Sigmoid colon (tissue), 7 donors: ENCODE measurements around the gene ARVCF. TPM values are rescaled to one million over a fixed set of nuclear protein-coding genes. Genes with fewer than 3 reads are reported as not detected.

Source experiments
- DNase-seq: peaks from one replicate; pipeline ENCODE4 v3.0.0-alpha.2; 2019
- H3K27ac ChIP-seq, 4 donors: fragments of 200-600 bp; sonication (generic); one replicate each; pipeline ENCODE4 v1.5.1; 2016 to 2019; ENCODE audit warnings: mild to moderate bottlenecking in 1 of 4
- H3K27me3 ChIP-seq, 3 donors: fragments of 200-600 bp; sonication (generic); one replicate each; pipeline ENCODE4 v1.5.1; 2019; ENCODE audit warnings: mild to moderate bottlenecking in 1 of 3
- H3K36me3 ChIP-seq, 4 donors: fragments of 200-600 bp; sonication (generic); one replicate each; pipeline ENCODE4 v1.5.1; 2016 to 2019
- H3K4me1 ChIP-seq, 4 donors: fragments of 200-600 bp; sonication (generic); one replicate each; pipeline ENCODE4 v1.5.1; 2017 to 2019
- H3K4me3 ChIP-seq, 4 donors: fragments of 200-600 bp; sonication (generic); one replicate each; pipeline ENCODE4 v1.5.1; 2017 to 2019; ENCODE audit warnings: mild to moderate bottlenecking in 2 of 4, moderate library complexity in 1 of 4
- H3K9me3 ChIP-seq, 4 donors: fragments of 200-600 bp in 3 of 4; sonication (generic) in 3 of 4; one replicate each; pipeline versions ENCODE4 v1.5.1 to v1.6.1; 2013 to 2019
- EP300 ChIP-seq, 4 donors: sonication (generic); formaldehyde crosslinking; IDR thresholded peaks; one replicate each; pipeline ENCODE4 v1.6.1; 2017; ENCODE audit warnings: antibody characterized with exemption in 4 of 4
- POLR2A ChIP-seq, 2 donors: fragments of 450-650 bp; IDR thresholded peaks; one replicate each; pipeline ENCODE4 v1.6.1; 2016; ENCODE audit warnings: antibody characterized with exemption in 2 of 2, mild to moderate bottlenecking in 2 of 2, moderate library complexity in 2 of 2
- POLR2AphosphoS5 ChIP-seq, 4 donors: sonication (generic); formaldehyde crosslinking; IDR thresholded peaks; one replicate each; pipeline ENCODE4 v1.6.1; 2017; ENCODE audit warnings: antibody characterized with exemption in 4 of 4
- WGBS, 2 donors: extraction: QIAGEN DNeasy Blood & Tissue Kit; methylation state at CpG; one replicate each; pipeline ENCODE4 v1.1.7; 2013; 5-methylcytosine and 5-hydroxymethylcytosine counted together
- intact Hi-C: fragments of 100-400 bp; cut with DNase I; formaldehyde crosslinking; loops from one replicate; pipeline ENCODE4 v1.15.1; 2023
- polyA plus RNA-seq, 3 donors: library from polyadenylated mRNA; stranded (reverse); fragments of 200-250 nt; gene quantifications; one replicate each; pipeline ENCODE4 v1.2.3, GENCODE V29; 2013
- total RNA-seq, 4 donors: library from RNA; depleted of rRNA; stranded (reverse); fragments of >200 nt; gene quantifications; one replicate each; pipeline ENCODE4 v1.1.0, GENCODE V29; 2016
- TF ChIP-seq, protein P1 (sequence below), 4 experiments: fragments of 450-650 bp in 3 of 4; fragments of 200-600 bp in 1 of 4; IDR thresholded peaks; one replicate each; pipeline ENCODE4 v1.5.1; 2016 to 2019; ENCODE audit warnings: antibody characterized with exemption in 4 of 4, mild to moderate bottlenecking in 3 of 4, moderate library complexity in 2 of 4
- donor health status: healthy with polysubstance abuse.
- donor health status: Bipolar disorder and iron deficiency.
- donor health status: healthy.

ARVCF gene
- total and polyA plus RNA-seq, 7 donors: 3.9 to 33.8 (median 14.6) TPM

DNA sequence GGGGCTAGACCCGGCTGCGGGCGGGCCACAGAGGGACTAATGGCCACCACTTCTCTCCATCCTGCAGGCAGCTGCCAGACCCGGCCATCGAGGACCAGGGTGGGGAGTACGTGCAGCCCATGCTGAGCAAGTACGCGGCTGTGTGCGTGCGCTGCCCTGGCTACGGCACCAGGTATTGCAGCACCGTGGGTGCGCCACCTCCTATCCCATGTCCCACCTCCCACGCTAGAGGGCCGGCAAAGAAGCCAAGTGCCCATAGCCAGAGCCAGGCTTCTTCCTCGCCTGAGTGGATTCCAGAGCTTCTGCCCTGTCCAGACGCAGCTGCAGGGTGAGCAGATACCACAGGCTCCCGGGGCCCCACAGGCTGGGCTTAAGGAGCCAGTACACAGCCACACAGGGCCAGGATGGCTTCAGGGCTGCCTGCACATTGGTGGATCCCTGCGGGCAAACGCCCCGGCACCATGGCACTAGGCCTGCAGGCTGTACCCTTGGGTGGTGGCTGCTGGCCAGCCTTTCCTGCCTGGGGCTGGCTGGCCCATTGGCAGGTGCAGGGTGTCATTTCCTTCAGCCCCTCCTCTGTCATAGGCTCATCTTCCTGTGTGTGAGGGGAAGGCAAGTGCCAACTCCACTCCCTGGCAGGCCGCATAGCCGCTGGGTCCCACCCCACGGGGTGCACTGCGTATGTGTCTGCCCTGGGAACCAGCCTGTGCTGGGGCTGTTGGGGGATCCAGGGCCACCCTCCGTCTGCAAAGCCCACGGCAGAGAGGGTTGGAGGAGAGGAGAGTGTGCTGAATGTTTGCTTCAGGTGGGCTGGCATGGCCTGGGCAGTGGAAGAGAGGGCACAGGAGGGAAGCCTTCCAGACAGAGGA lies 46.9 kb upstream of the ARVCF start:
- Histone ChIP-seq H3K4me1 (no peaks in the 10 kb centered on the region), H3K27ac (no peak overlapping the region), H3K9me3 (no peaks in the 10 kb centered on the region), H3K4me3 (no peak overlapping the region), H3K36me3 (peaks cover 0 to 46% (median 27%) of the 10 kb centered on the region in 4 donors), H3K27me3 (no peaks in the 10 kb centered on the region)
- TF ChIP-seq POLR2A (IDR thresholded peaks at IDR 0.05) (no peak), POLR2AphosphoS5 (IDR thresholded peaks at IDR 0.05) (no peak), EP300 (IDR thresholded peaks at IDR 0.05) (no peak)
- TF ChIP-seq, protein P1, sequence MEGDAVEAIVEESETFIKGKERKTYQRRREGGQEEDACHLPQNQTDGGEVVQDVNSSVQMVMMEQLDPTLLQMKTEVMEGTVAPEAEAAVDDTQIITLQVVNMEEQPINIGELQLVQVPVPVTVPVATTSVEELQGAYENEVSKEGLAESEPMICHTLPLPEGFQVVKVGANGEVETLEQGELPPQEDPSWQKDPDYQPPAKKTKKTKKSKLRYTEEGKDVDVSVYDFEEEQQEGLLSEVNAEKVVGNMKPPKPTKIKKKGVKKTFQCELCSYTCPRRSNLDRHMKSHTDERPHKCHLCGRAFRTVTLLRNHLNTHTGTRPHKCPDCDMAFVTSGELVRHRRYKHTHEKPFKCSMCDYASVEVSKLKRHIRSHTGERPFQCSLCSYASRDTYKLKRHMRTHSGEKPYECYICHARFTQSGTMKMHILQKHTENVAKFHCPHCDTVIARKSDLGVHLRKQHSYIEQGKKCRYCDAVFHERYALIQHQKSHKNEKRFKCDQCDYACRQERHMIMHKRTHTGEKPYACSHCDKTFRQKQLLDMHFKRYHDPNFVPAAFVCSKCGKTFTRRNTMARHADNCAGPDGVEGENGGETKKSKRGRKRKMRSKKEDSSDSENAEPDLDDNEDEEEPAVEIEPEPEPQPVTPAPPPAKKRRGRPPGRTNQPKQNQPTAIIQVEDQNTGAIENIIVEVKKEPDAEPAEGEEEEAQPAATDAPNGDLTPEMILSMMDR (IDR thresholded peaks at IDR 0.05): no peak
- intact Hi-C loops: no loop called here
- WGBS, 2 donors: 95% methylated on average over 27 of the region's 27 CpGs
- DNase-seq: peak; percentile 60

DNA sequence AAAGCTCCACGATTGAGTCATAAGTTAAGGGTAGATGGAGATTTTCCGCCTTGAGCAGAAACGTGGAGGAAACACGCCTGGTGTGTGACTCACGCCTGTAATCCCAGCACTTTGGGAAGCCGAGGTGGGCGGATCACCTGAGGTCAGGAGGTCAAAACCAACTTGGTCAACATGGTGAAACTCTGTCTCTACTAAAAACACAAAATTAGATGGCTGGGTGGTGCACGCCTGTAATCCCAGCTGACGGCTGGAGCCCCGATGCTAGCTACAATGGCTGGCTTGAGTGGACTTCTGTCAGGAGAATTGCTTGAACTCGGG lies 46.1 kb upstream of the ARVCF start:
- Histone ChIP-seq H3K27me3 (no peaks in the 10 kb centered on the region), H3K4me1 (no peaks in the 10 kb centered on the region), H3K27ac (no peak overlapping the region), H3K36me3 (peaks cover 0 to 54% (median 27%) of the 10 kb centered on the region in 4 donors), H3K9me3 (no peaks in the 10 kb centered on the region), H3K4me3 (no peak overlapping the region)
- intact Hi-C loops: no loop called here
- 83 to 88% methylated on average over 11 of the region's 11 CpGs for WGBS, 2 donors
- TF ChIP-seq POLR2AphosphoS5 (IDR thresholded peaks at IDR 0.05) (no peak), POLR2A (IDR thresholded peaks at IDR 0.05) (no peak), EP300 (IDR thresholded peaks at IDR 0.05) (no peak)
- TF ChIP-seq, protein P1 (IDR thresholded peaks at IDR 0.05): no peak
- DNase-seq: no peak

- DNase-seq: no peak
- TF ChIP-seq EP300 (IDR thresholded peaks at IDR 0.05) (no peak), POLR2AphosphoS5 (IDR thresholded peaks at IDR 0.05) (no peak), POLR2A (IDR thresholded peaks at IDR 0.05) (no peak)
- TF ChIP-seq, protein P1 (IDR thresholded peaks at IDR 0.05): no peak
- Histone ChIP-seq H3K4me3 (no peak overlapping the region), H3K27ac (no peak overlapping the region), H3K4me1 (no peaks in the 10 kb centered on the region), H3K27me3 (no peaks in the 10 kb centered on the region), H3K36me3 (peaks cover 0 to 59% (median 27%) of the 10 kb centered on the region in 4 donors), H3K9me3 (no peaks in the 10 kb centered on the region)
- 97% methylated on average over 18 of the region's 18 CpGs for WGBS, 2 donors
- intact Hi-C loops: no loop called here
These were observed 45.6 kb upstream of the ARVCF start for GRCh38 chr22:20062043-20062765.

DNA sequence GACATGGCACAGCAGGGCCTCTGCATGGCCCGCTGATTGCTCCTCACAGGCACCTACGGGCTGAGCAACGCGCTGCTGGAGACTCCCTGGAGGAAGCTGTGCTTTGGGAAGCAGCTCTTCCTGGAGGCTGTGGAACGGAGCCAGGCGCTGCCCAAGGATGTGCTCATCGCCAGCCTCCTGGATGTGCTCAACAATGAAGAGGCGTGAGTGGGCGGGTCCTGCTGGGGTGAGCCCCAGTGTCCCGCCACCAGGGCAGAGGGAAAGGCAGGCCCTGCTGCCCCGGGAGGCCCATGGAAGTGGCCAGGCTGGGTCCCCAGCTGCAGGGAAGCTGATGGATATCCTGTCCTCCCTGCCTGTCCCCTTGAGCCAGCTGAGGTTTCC lies 44.8 kb upstream of the ARVCF start:
- TF ChIP-seq POLR2A (IDR thresholded peaks at IDR 0.05): no peak
- TF ChIP-seq POLR2AphosphoS5 (IDR thresholded peaks at IDR 0.05): no peak
- TF ChIP-seq, protein P1 (IDR thresholded peaks at IDR 0.05): no peak
- no peak for TF ChIP-seq EP300 (IDR thresholded peaks at IDR 0.05)
- no peak overlapping the region for H3K4me3 ChIP-seq
- no peaks in the 10 kb centered on the region for H3K4me1 ChIP-seq
- intact Hi-C loops: no loop called here
- no peak for DNase-seq
- no peaks in the 10 kb centered on the region for H3K9me3 ChIP-seq
- H3K36me3 ChIP-seq: peaks cover 0 to 67% (median 30%) of the 10 kb centered on the region in 4 donors
- no peak overlapping the region for H3K27ac ChIP-seq
- no peaks in the 10 kb centered on the region for H3K27me3 ChIP-seq
- WGBS, 2 donors: 91 to 93% methylated on average over 11 of the region's 11 CpGs
